DND-41 (cell line): Measurements from ENCODE around the gene IDH2.

Experiments used
- EZH2 ChIP-seq: IDR thresholded peaks from 3 replicates; pipeline ENCODE4 v1.6.1; 2012; ENCODE audit warnings: borderline replicate concordance, low read depth, mild to moderate bottlenecking, moderate library complexity, low read length, inconsistent platforms; ENCODE audit not compliant: severe bottlenecking
- TF ChIP-seq, protein P1 (sequence below): IDR thresholded peaks from 2 replicates; pipeline ENCODE4 v1.5.1; 2012; ENCODE audit warnings: borderline replicate concordance, low read length, moderate library complexity, mild to moderate bottlenecking; ENCODE audit not compliant: poor library complexity, severe bottlenecking; ENCODE audit errors: extremely low read depth

- TF ChIP-seq EZH2, result no peak
- TF ChIP-seq, protein P1, sequence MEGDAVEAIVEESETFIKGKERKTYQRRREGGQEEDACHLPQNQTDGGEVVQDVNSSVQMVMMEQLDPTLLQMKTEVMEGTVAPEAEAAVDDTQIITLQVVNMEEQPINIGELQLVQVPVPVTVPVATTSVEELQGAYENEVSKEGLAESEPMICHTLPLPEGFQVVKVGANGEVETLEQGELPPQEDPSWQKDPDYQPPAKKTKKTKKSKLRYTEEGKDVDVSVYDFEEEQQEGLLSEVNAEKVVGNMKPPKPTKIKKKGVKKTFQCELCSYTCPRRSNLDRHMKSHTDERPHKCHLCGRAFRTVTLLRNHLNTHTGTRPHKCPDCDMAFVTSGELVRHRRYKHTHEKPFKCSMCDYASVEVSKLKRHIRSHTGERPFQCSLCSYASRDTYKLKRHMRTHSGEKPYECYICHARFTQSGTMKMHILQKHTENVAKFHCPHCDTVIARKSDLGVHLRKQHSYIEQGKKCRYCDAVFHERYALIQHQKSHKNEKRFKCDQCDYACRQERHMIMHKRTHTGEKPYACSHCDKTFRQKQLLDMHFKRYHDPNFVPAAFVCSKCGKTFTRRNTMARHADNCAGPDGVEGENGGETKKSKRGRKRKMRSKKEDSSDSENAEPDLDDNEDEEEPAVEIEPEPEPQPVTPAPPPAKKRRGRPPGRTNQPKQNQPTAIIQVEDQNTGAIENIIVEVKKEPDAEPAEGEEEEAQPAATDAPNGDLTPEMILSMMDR, result no peak
Observed at GRCh38 chr15:90097475-90097874, 4.8 kb downstream of the IDH2 start.
